ENCODE measurements around the gene BMP7. TPM values are rescaled to one million over a fixed set of nuclear protein-coding genes. Genes with fewer than 3 reads are reported as not detected.

BMP7 gene
- total RNA-seq, 1 donor: not detected

GRCh38 chr20:57298457-57298856 lies 32.0 kb upstream of the BMP7 start:
- Histone ChIP-seq H3K36me3 (ENCODE audit: insufficient read depth, low read length) (no peaks in the 10 kb centered on the region), H3K4me3 (ENCODE audit: insufficient read depth, low read length) (no peak overlapping the region), H3K9me3 (ENCODE audit: low read depth, low read length) (no peaks in the 10 kb centered on the region), H3K27me3 (ENCODE audit: insufficient read depth, low read length) (no peaks in the 10 kb centered on the region), H4K20me1 (ENCODE audit: insufficient read depth, low read length) (no peaks in the 10 kb centered on the region), H2AFZ (ENCODE audit: low read length) (no peak overlapping the region), H3K79me2 (ENCODE audit: insufficient read depth, low read length) (no peaks in the 10 kb centered on the region), H3K4me1 (ENCODE audit: insufficient read depth, low read length) (no peaks in the 10 kb centered on the region), H3K27ac (ENCODE audit: low read depth, low read length) (no peak overlapping the region), H3K4me2 (ENCODE audit: insufficient read depth, low read length) (no peak overlapping the region)
- DNase-seq (ENCODE audit: insufficient read length, low spot score, missing footprints): no peak
- TF ChIP-seq CTCF (IDR thresholded peaks at IDR 0.05; ENCODE audit: extremely low read depth, low read depth, low read length): no peak

- Histone ChIP-seq H4K20me1 (ENCODE audit: insufficient read depth, low read length) (no peaks in the 10 kb centered on the region), H2AFZ (ENCODE audit: low read length) (no peak overlapping the region), H3K27ac (ENCODE audit: low read depth, low read length) (no peak overlapping the region), H3K36me3 (ENCODE audit: insufficient read depth, low read length) (no peaks in the 10 kb centered on the region), H3K4me2 (ENCODE audit: insufficient read depth, low read length) (no peak overlapping the region), H3K79me2 (ENCODE audit: insufficient read depth, low read length) (no peaks in the 10 kb centered on the region), H3K4me3 (ENCODE audit: insufficient read depth, low read length) (no peak overlapping the region), H3K4me1 (ENCODE audit: insufficient read depth, low read length) (no peaks in the 10 kb centered on the region), H3K9me3 (ENCODE audit: low read depth, low read length) (no peaks in the 10 kb centered on the region), H3K27me3 (ENCODE audit: insufficient read depth, low read length) (peaks cover 5% of the 10 kb centered on the region)
- no peak for TF ChIP-seq CTCF (IDR thresholded peaks at IDR 0.05; ENCODE audit: extremely low read depth, low read depth, low read length)
- DNase-seq (ENCODE audit: insufficient read length, low spot score, missing footprints): no peak
Measured at GRCh38 chr20:57294550-57294949, 28.1 kb upstream of the BMP7 start.

GRCh38 chr20:57293995-57294394 lies 27.6 kb upstream of the BMP7 start:
- TF ChIP-seq CTCF (IDR thresholded peaks at IDR 0.05; ENCODE audit: extremely low read depth, low read depth, low read length): no peak
- H3K4me1 ChIP-seq (ENCODE audit: insufficient read depth, low read length): no peaks in the 10 kb centered on the region
- no peaks in the 10 kb centered on the region for H4K20me1 ChIP-seq (ENCODE audit: insufficient read depth, low read length)
- H3K9me3 ChIP-seq (ENCODE audit: low read depth, low read length): no peaks in the 10 kb centered on the region
- H3K27me3 ChIP-seq (ENCODE audit: insufficient read depth, low read length): peaks cover 5% of the 10 kb centered on the region
- H3K27ac ChIP-seq (ENCODE audit: low read depth, low read length): no peak overlapping the region
- no peak overlapping the region for H2AFZ ChIP-seq (ENCODE audit: low read length)
- H3K4me2 ChIP-seq (ENCODE audit: insufficient read depth, low read length): no peak overlapping the region
- no peaks in the 10 kb centered on the region for H3K36me3 ChIP-seq (ENCODE audit: insufficient read depth, low read length)
- H3K79me2 ChIP-seq (ENCODE audit: insufficient read depth, low read length): no peaks in the 10 kb centered on the region
- DNase-seq (ENCODE audit: insufficient read length, low spot score, missing footprints): no peak
- no peak overlapping the region for H3K4me3 ChIP-seq (ENCODE audit: insufficient read depth, low read length)

GRCh38 chr20:57292611-57293010 lies 26.2 kb upstream of the BMP7 start:
- H3K4me3 ChIP-seq (ENCODE audit: insufficient read depth, low read length): no peak overlapping the region
- no peaks in the 10 kb centered on the region for H4K20me1 ChIP-seq (ENCODE audit: insufficient read depth, low read length)
- no peak for TF ChIP-seq CTCF (IDR thresholded peaks at IDR 0.05; ENCODE audit: extremely low read depth, low read depth, low read length)
- H3K4me1 ChIP-seq (ENCODE audit: insufficient read depth, low read length): no peaks in the 10 kb centered on the region
- no peak overlapping the region for H3K4me2 ChIP-seq (ENCODE audit: insufficient read depth, low read length)
- H3K27ac ChIP-seq (ENCODE audit: low read depth, low read length): no peak overlapping the region
- H2AFZ ChIP-seq (ENCODE audit: low read length): no peak overlapping the region
- no peak for DNase-seq (ENCODE audit: insufficient read length, low spot score, missing footprints)
- H3K79me2 ChIP-seq (ENCODE audit: insufficient read depth, low read length): no peaks in the 10 kb centered on the region
- H3K27me3 ChIP-seq (ENCODE audit: insufficient read depth, low read length): peaks cover 5% of the 10 kb centered on the region
- H3K36me3 ChIP-seq (ENCODE audit: insufficient read depth, low read length): no peaks in the 10 kb centered on the region
- H3K9me3 ChIP-seq (ENCODE audit: low read depth, low read length): no peaks in the 10 kb centered on the region

Measured in osteoblast (primary cell).